DND-41 (cell line): Measurements from ENCODE around the gene ATP6AP1.
A peak's percentile ranks its signal among the peaks of the same experiment; 100 is the strongest.

Source experiments
- ATAC-seq: fragments of 200-7000 bp; cut with Tn5 transposase; 3 replicates; pipeline ENCODE4 v1.9.1; 2021; ENCODE audit warnings: low read depth; ENCODE audit not compliant: insufficient read depth
- DNase-seq: peaks from one replicate; pipeline ENCODE4 v3.0.0-alpha.2; 2020
- H2AFZ ChIP-seq: 2 replicates; pipeline ENCODE4 v1.6.0; 2012; ENCODE audit warnings: low read depth, low read length
- H3K27ac ChIP-seq: 2 replicates; pipeline ENCODE4 v1.5.1; 2012; ENCODE audit warnings: low read length, inconsistent platforms
- H3K27me3 ChIP-seq: fragments of 200-600 bp; sonication (generic); 2 replicates; pipeline ENCODE4 v1.6.0; 2012; ENCODE audit warnings: low read length, mild to moderate bottlenecking, inconsistent platforms; ENCODE audit not compliant: insufficient read depth, poor library complexity
- H3K36me3 ChIP-seq: 2 replicates; pipeline ENCODE4 v1.5.1; 2012; ENCODE audit warnings: low read length, inconsistent platforms; ENCODE audit not compliant: insufficient read depth
- H3K4me1 ChIP-seq: 2 replicates; pipeline ENCODE4 v1.5.1; 2012; ENCODE audit warnings: mild to moderate bottlenecking, low read length; ENCODE audit not compliant: insufficient read depth
- H3K4me2 ChIP-seq: 2 replicates; pipeline ENCODE4 v1.6.0; 2012; ENCODE audit warnings: mild to moderate bottlenecking, moderate library complexity, low read length, inconsistent platforms; ENCODE audit not compliant: insufficient read depth
- H3K4me3 ChIP-seq, 2 experiments: fragments of 200-600 bp in 1 of 2; shearing (Covaris generic) in 1 of 2; 2 replicates each; pipeline ENCODE4 v1.5.1; 2012 to 2016; ENCODE audit warnings: inconsistent platforms in 2 of 2, low read length in 2 of 2, mild to moderate bottlenecking in 2 of 2, low read depth in 1 of 2, moderate library complexity in 1 of 2
- H3K79me2 ChIP-seq: 2 replicates; pipeline ENCODE4 v1.6.0; 2012; ENCODE audit warnings: low read length, inconsistent platforms; ENCODE audit not compliant: insufficient read depth
- H3K9ac ChIP-seq: 2 replicates; pipeline ENCODE4 v1.6.0; 2012; ENCODE audit warnings: low read depth, mild to moderate bottlenecking, inconsistent platforms, low read length, moderate library complexity
- H3K9me3 ChIP-seq: 2 replicates; pipeline ENCODE4 v1.5.1; 2012; ENCODE audit warnings: low read length, moderate library complexity, mild to moderate bottlenecking, inconsistent platforms; ENCODE audit not compliant: insufficient read depth, severe bottlenecking
- H4K20me1 ChIP-seq: 2 replicates; pipeline ENCODE4 v1.6.0; 2012; ENCODE audit warnings: low read length; ENCODE audit not compliant: insufficient read depth
- CTCF ChIP-seq: IDR thresholded peaks from 2 replicates; pipeline ENCODE4 v1.5.1; 2012; ENCODE audit warnings: borderline replicate concordance, low read length, moderate library complexity, mild to moderate bottlenecking; ENCODE audit not compliant: poor library complexity, severe bottlenecking; ENCODE audit errors: extremely low read depth
- EZH2 ChIP-seq: IDR thresholded peaks from 3 replicates; pipeline ENCODE4 v1.6.1; 2012; ENCODE audit warnings: borderline replicate concordance, low read depth, mild to moderate bottlenecking, moderate library complexity, low read length, inconsistent platforms; ENCODE audit not compliant: severe bottlenecking

Gene ATP6AP1

GRCh38 chrX:154473683-154474082 is 45.2 kb downstream of the ATP6AP1 start:
- no peaks in the 10 kb centered on the region for H4K20me1 ChIP-seq
- no peak overlapping the region for H3K9ac ChIP-seq
- no peaks in the 10 kb centered on the region for H3K27me3 ChIP-seq
- ATAC-seq (no peak), DNase-seq (no peak)
- H3K79me2 ChIP-seq, result peaks cover 6% of the 10 kb centered on the region
- peaks cover 18% of the 10 kb centered on the region for H3K4me1 ChIP-seq
- H3K9me3 ChIP-seq, result no peaks in the 10 kb centered on the region
- TF ChIP-seq CTCF (no peak), EZH2 (no peak)
- no peak overlapping the region for H3K4me3 ChIP-seq
- peaks cover 32% of the 10 kb centered on the region for H3K36me3 ChIP-seq
- no peak overlapping the region for H3K4me2 ChIP-seq
- H3K27ac ChIP-seq, result no peak overlapping the region
- no peak overlapping the region for H2AFZ ChIP-seq

GRCh38 chrX:154476821-154477220 is 48.3 kb downstream of the ATP6AP1 start:
- Histone ChIP-seq H3K9me3 (no peaks in the 10 kb centered on the region), H3K4me3 (no peak overlapping the region), H3K9ac (no peak overlapping the region), H3K36me3 (peaks cover under 1% of the 10 kb centered on the region; the same call in 1 of the 2 replicates), H3K27me3 (no peaks in the 10 kb centered on the region), H3K79me2 (peaks cover 6% of the 10 kb centered on the region), H2AFZ (no peak overlapping the region), H3K27ac (no peak overlapping the region), H3K4me1 (peaks cover 27% of the 10 kb centered on the region), H4K20me1 (no peaks in the 10 kb centered on the region), H3K4me2 (no peak overlapping the region)
- no peak for DNase-seq
- TF ChIP-seq CTCF, result no peak
- TF ChIP-seq EZH2, result no peak
- ATAC-seq, result no peak

GRCh38 chrX:154477891-154478477 is 49.5 kb downstream of the ATP6AP1 start:
- DNase-seq (no peak), ATAC-seq (no peak)
- Histone ChIP-seq H3K4me1 (peaks cover 27% of the 10 kb centered on the region), H3K9ac (peak overlapping the region; percentile 80), H3K27me3 (no peaks in the 10 kb centered on the region), H2AFZ (no peak overlapping the region; the same call in 1 of the 2 replicates), H3K27ac (peak overlapping the region; percentile 93; the same call in 1 of the 2 replicates), H3K4me2 (peak overlapping the region; percentile 95), H4K20me1 (no peaks in the 10 kb centered on the region), H3K9me3 (no peaks in the 10 kb centered on the region), H3K79me2 (peaks cover 6% of the 10 kb centered on the region), H3K36me3 (no peaks in the 10 kb centered on the region), H3K4me3 (peak overlapping the region; percentile 39 to 73; a peak in 3 of 4 replicates)
- no peak for TF ChIP-seq EZH2
- TF ChIP-seq CTCF, result no peak
